ENCODE data around the gene OLFML2A.

DNA sequence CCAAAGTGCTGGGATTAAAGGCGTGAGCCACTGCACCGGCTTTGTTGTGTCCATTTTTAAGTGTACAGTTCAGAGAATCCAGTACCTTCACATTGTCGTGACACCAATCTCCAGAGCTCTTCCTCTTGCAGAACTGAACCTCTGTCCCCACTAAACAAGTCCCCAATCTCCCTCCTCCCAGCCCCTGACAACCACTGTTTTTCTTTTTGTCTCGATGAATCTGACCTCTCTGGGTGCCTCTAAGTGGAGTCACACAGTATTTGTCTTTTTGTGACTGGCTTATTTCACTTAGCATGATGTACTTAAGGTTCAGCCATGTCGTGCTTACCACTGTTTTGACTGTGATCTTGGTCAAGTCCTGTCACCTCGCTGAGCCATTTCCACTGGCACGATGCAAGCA is 77.9 kb downstream of the OLFML2A start:
- TF ChIP-seq POLR2A (IDR thresholded peaks at IDR 0.05): no peak
- TF ChIP-seq, protein P1, sequence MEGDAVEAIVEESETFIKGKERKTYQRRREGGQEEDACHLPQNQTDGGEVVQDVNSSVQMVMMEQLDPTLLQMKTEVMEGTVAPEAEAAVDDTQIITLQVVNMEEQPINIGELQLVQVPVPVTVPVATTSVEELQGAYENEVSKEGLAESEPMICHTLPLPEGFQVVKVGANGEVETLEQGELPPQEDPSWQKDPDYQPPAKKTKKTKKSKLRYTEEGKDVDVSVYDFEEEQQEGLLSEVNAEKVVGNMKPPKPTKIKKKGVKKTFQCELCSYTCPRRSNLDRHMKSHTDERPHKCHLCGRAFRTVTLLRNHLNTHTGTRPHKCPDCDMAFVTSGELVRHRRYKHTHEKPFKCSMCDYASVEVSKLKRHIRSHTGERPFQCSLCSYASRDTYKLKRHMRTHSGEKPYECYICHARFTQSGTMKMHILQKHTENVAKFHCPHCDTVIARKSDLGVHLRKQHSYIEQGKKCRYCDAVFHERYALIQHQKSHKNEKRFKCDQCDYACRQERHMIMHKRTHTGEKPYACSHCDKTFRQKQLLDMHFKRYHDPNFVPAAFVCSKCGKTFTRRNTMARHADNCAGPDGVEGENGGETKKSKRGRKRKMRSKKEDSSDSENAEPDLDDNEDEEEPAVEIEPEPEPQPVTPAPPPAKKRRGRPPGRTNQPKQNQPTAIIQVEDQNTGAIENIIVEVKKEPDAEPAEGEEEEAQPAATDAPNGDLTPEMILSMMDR (IDR thresholded peaks at IDR 0.05): no peak

Data from prostate gland (tissue), 2 donors.